Skeletal muscle tissue (tissue), 4 donors: ENCODE results near the gene CCDC15. TPM values are rescaled to one million over a fixed set of nuclear protein-coding genes. Genes with fewer than 3 reads are reported as not detected.
"Not testable (repeated sequence)": the region's sequence is repeated elsewhere in the genome, so short reads cannot be mapped to it uniquely, and the experiment has no call there.

Experiments used
- H3K27ac ChIP-seq: one replicate; pipeline ENCODE4 v1.7.0; 2013; ENCODE audit warnings: mild to moderate bottlenecking, low read depth, low read length, inconsistent platforms
- H3K27me3 ChIP-seq, 3 donors: one replicate each; pipeline ENCODE4 v1.7.0; 2013; ENCODE audit warnings: low read length in 3 of 3; ENCODE audit not compliant: control insufficient read depth in 3 of 3, insufficient read depth in 3 of 3
- H3K36me3 ChIP-seq, 3 donors: one replicate each; pipeline ENCODE4 v1.7.0; 2013; ENCODE audit warnings: low read length in 3 of 3; ENCODE audit not compliant: control insufficient read depth in 3 of 3, insufficient read depth in 3 of 3
- H3K4me1 ChIP-seq, 3 donors: one replicate each; pipeline ENCODE4 v1.7.0; 2013; ENCODE audit warnings: low read length in 3 of 3, mild to moderate bottlenecking in 3 of 3; ENCODE audit not compliant: control insufficient read depth in 3 of 3, insufficient read depth in 3 of 3
- H3K4me3 ChIP-seq, 3 donors: one replicate each; pipeline ENCODE4 v1.7.0; 2013; ENCODE audit warnings: low read length in 3 of 3
- H3K9ac ChIP-seq, 3 donors: one replicate each; pipeline ENCODE4 v1.7.0; 2013; ENCODE audit warnings: low read length in 3 of 3, mild to moderate bottlenecking in 3 of 3, moderate library complexity in 2 of 3, low read depth in 1 of 3
- H3K9me3 ChIP-seq, 3 donors: one replicate each; pipeline ENCODE4 v1.7.0; 2013; ENCODE audit warnings: low read length in 3 of 3; ENCODE audit not compliant: control insufficient read depth in 3 of 3
- total RNA-seq: library from RNA; depleted of rRNA; stranded (reverse); fragments of >200 nt; gene quantifications from one replicate; pipeline ENCODE4 v1.2.3, GENCODE V29; 2014
- donor health status: Osteomylitis.

The CCDC15 gene
- total RNA-seq, 1 donor from 2014 or later: 2.6 TPM

DNA sequence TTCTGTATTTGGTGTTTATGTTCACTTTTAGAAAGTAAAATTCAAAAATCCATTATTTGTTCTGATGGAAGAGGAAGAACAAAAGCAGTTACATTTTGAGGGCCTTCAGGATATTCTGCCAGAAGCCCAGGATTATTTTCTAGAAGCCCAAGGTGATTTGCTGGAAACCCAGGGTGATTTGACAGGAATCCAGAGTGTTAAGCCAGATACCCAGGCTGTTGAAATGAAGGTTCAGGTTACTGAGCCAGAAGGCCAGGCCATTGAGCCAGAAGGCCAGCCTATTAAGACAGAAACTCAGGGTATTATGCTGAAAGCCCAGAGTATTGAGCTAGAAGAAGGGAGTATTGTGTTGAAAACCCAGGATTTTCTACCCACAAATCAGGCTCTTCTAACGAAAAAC, 33.1 kb downstream of the CCDC15 start:
- H3K4me3 ChIP-seq: no peak overlapping the region
- H3K27ac ChIP-seq: no peak overlapping the region
- H3K36me3 ChIP-seq: no peaks in the 10 kb centered on the region
- H3K9me3 ChIP-seq: no peaks in the 10 kb centered on the region
- no peaks in the 10 kb centered on the region for H3K4me1 ChIP-seq
- H3K9ac ChIP-seq: no peak overlapping the region
- no peaks in the 10 kb centered on the region for H3K27me3 ChIP-seq

DNA sequence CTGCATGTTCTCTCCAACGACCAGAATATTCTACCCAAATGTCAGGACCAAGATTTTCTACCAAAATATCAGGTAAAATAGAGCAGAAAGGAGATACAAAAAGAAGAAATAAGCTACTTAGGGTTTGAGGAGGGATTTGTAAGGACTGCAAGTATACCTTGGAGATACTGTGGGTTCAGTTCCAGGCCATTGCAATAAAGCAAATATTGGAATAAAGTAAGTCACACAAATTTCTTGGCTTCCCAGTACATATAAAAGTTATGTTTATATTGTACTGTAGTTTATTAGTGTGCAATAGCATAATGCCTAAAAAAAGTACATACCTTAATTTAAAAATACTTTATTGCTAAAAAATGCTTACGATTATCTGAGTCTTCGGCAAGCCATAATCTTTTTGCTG, 34.1 kb downstream of the CCDC15 start:
- H3K9ac ChIP-seq: no peak overlapping the region
- no peaks in the 10 kb centered on the region for H3K9me3 ChIP-seq
- no peak overlapping the region for H3K4me3 ChIP-seq
- no peaks in the 10 kb centered on the region for H3K4me1 ChIP-seq
- H3K27ac ChIP-seq: no peak overlapping the region
- H3K27me3 ChIP-seq: no peaks in the 10 kb centered on the region
- no peaks in the 10 kb centered on the region for H3K36me3 ChIP-seq

DNA sequence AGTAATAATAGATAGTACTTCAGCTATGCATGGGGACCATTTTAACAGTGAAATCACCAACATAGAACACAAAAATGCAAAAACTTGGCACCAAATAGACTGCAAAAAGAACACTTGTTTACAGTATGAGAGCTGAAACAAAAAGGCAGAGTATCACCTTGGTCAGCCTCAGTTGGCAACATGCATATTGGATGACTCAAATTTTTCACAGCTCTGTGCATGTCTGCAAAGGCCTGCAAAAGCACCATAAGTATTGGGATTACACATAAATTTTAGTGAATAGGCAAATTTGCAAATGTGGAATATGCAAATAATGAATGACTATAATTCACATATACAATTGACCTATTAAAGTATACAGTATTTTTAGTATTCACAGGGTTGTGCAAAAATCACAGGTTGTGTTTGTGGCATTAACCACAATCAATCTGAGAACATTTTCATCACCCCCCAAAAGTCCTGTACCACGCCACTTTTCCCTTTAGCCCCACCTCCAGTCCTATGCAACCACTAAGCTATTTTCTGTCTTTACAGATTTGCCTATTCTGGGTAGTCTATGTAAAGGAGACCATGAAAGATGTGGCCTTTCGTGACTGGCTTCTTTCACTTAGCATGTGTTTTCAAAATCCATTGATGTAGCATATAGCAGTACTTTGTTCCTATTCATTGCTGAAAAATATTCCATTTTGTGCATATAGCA, 47.2 kb downstream of the CCDC15 start:
- H3K36me3 ChIP-seq: peaks cover 0 to 8% (median 0%) of the 10 kb centered on the region in 3 donors
- H3K27me3 ChIP-seq: no peaks in the 10 kb centered on the region
- H3K27ac ChIP-seq: no peak overlapping the region
- no peak overlapping the region for H3K9ac ChIP-seq
- H3K4me1 ChIP-seq: no peaks in the 10 kb centered on the region
- no peak overlapping the region for H3K4me3 ChIP-seq
- no peaks in the 10 kb centered on the region for H3K9me3 ChIP-seq

DNA sequence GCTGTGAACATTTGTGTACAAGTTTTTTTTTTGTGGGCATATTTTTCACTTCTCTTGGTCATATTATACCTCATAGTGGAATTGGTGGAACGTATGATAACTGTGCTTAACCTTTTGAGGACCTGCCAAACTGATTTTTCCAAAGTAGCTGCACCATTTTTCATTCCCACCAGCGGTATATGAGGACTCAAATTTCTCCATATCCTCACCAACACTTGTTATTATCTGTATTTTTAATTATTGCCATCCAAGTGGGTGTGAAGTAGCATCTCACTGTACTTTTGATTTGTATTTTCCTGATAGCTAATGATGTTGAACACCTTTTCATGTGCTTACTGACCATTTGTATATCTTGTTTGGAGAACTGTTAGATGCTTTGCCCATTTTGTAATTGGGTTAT, 47.8 kb downstream of the CCDC15 start:
- H3K4me3 ChIP-seq: no peak overlapping the region
- no peaks in the 10 kb centered on the region for H3K27me3 ChIP-seq
- H3K4me1 ChIP-seq: no peaks in the 10 kb centered on the region
- no peak overlapping the region for H3K9ac ChIP-seq
- peaks cover 0 to 8% (median 0%) of the 10 kb centered on the region in 3 donors for H3K36me3 ChIP-seq
- no peak overlapping the region for H3K27ac ChIP-seq
- H3K9me3 ChIP-seq: no peaks in the 10 kb centered on the region

DNA sequence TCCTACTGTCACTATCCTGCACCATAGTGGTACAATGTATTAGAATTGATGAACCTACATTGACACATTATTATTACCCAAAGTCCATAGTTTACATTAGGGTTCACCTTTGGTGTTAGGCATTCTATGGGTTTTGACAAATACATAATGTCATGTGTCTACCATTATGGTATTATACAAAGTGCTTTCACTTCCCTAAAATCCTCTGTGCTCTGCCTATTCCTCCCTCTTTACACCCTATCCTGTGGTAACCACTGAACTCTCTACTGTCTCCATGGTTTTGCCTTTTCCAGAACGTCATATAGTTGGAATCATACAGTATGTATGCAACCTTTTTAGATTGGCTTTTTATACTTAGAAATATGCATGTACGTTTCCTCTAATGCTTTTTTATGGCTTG, 51.5 kb downstream of the CCDC15 start:
- Histone ChIP-seq H3K4me3 (no peak overlapping the region), H3K36me3 (peaks cover 0 to 8% (median 0%) of the 10 kb centered on the region in 3 donors), H3K9ac (no peak overlapping the region), H3K4me1 (no peaks in the 10 kb centered on the region), H3K27me3 (no peaks in the 10 kb centered on the region), H3K27ac (no peak overlapping the region), H3K9me3 (no peaks in the 10 kb centered on the region)

DNA sequence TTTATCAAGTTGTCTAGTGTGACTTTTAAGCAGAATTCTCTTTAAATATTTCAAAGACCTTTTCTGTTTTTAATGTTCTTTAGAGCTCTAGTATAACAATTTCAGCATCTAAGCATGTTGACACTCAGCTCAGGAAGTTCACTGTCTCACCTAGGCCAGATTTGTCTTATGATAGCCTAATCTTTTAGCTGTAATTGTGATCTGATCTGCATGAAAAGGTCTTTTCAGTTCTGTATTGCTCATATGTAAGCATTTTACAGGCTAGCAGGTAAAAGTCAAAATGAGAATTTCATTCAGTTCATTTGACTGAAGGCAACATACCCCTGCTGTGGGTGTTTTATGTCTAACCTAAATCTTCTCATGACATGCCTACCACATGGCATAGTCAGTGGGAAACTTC, 62.4 kb downstream of the CCDC15 start:
- H3K4me3 ChIP-seq: no peak overlapping the region
- no peaks in the 10 kb centered on the region for H3K4me1 ChIP-seq
- H3K27ac ChIP-seq: no peak overlapping the region
- no peaks in the 10 kb centered on the region for H3K36me3 ChIP-seq
- H3K9me3 ChIP-seq: no peaks in the 10 kb centered on the region
- no peak overlapping the region for H3K9ac ChIP-seq
- no peaks in the 10 kb centered on the region for H3K27me3 ChIP-seq

DNA sequence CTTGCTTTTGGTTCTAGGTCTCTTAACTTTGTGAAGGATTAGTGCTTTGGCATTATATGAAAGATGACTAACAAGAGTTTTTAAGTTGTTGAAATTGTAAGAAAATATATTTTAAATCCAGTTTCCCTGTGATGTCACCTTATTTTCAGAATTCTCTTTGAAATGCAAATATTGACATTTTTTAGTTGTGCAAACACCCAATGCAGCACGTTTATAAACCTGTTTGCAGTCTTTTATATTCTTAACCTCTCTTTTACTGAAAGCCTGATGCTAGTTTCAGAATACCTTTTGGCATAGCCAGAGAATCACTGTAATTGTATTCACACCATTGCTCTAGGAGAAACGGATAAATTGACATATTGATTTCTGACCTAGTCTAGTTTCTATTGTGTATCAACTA, 66.3 kb downstream of the CCDC15 start:
- no peak overlapping the region for H3K4me3 ChIP-seq
- no peak overlapping the region for H3K27ac ChIP-seq

DNA sequence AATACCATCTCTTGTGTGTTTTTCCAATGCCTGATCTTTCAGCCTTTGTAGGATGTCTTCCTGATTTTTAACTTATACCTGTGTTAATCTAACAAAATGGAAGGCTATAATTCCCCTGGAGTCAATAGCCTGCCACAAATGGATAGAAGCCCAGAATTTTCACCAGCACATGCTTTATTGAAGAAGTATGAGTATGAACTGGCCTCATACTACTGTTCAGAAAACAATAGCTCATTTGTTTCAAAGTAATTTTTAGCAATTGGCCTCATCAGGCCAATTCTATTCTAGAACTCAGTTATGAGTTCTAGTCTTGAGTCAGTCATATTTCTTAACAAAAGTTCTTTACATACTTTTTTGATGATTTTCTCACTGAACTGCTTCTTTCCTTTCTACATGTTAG, 68.5 kb downstream of the CCDC15 start:
- H3K9me3 ChIP-seq: no peaks in the 10 kb centered on the region
- no peaks in the 10 kb centered on the region for H3K36me3 ChIP-seq
- no peaks in the 10 kb centered on the region for H3K27me3 ChIP-seq
- H3K9ac ChIP-seq: no peak overlapping the region
- H3K4me3 ChIP-seq: no peak overlapping the region
- no peak overlapping the region for H3K27ac ChIP-seq
- H3K4me1 ChIP-seq: no peaks in the 10 kb centered on the region

More for the DNA sequence above, 66.3 kb downstream of the CCDC15 start:
- no peaks in the 10 kb centered on the region for H3K4me1 ChIP-seq
- H3K9me3 ChIP-seq: no peaks in the 10 kb centered on the region
- no peaks in the 10 kb centered on the region for H3K27me3 ChIP-seq
- no peaks in the 10 kb centered on the region for H3K36me3 ChIP-seq
- H3K9ac ChIP-seq: no peak overlapping the region

DNA sequence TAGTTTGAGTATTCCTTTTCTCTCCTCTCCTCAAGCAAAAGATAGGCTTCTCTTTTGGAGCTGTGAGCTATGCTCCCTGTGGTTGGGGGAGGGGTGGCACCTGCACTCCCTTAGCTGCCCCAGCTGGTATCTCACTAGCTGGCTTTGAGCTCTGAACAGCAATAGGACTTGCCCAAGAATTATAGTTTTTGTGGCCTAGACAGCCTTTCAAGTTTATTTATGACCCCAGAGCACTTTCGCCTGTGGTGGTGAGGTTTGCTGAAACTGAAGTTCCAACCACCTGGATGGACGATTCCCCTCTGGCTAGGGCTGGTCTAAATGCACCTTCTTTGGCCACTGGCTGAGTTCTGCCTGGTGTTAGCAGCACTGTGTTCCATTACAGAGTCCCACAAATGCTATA, 72.0 kb downstream of the CCDC15 start:
- no peaks in the 10 kb centered on the region for H3K9me3 ChIP-seq
- no peaks in the 10 kb centered on the region for H3K27me3 ChIP-seq
- H3K9ac ChIP-seq: no peak overlapping the region
- H3K27ac ChIP-seq: no peak overlapping the region
- no peak overlapping the region for H3K4me3 ChIP-seq
- H3K36me3 ChIP-seq: no peaks in the 10 kb centered on the region
- no peaks in the 10 kb centered on the region for H3K4me1 ChIP-seq

DNA sequence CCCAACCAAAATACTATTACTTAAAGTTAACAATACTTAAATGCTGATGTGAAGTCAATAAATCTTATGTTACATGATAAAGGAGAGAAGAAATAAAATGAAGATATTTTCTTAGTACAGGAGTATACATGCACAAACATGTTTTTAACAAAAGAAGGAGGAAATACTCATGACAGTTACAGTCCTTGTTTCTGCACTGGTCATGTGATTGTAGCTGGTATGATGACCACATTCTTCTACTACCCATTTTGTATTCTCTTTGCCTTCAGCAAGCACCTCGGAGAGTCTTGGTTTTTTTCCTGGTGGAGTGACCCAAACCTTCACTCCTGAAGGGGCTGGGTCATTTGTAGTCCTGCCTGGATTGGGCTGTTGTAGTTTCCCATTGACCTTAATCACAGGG, 75.4 kb downstream of the CCDC15 start:
- not testable (repeated sequence) for H3K27me3 ChIP-seq, H3K36me3 ChIP-seq, H3K4me1 ChIP-seq, H3K27ac ChIP-seq, H3K9ac ChIP-seq, H3K9me3 ChIP-seq, H3K4me3 ChIP-seq
